GM21515 (cell line): Measurements from ENCODE around the gene HACD2.

Source experiments
- ATAC-seq: cut with Tn5 transposase; IDR thresholded peaks from one replicate; pipeline ENCODE4 v1.9.1; 2021; ENCODE audit not compliant: unreplicated experiment

The HACD2 gene

DNA sequence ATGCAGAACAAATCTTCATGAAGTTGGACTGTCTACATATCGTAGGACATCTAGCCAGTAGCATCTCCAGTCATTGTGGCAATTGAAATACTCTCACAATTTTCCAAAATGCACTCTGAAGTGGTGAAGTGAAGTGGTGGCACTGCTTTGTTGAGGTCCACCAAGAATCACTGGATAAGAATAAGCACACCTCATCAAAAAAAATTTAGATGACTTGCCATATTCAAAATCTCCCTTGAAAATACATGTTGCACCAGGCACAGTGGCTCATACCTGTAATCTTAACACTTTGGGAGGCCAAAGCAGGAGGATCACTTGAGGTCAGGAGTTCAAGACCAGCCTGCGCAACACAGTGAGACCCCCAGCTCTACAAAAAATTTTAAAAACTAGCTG lies 12.9 kb downstream of the HACD2 start:
- no peak for ATAC-seq

DNA sequence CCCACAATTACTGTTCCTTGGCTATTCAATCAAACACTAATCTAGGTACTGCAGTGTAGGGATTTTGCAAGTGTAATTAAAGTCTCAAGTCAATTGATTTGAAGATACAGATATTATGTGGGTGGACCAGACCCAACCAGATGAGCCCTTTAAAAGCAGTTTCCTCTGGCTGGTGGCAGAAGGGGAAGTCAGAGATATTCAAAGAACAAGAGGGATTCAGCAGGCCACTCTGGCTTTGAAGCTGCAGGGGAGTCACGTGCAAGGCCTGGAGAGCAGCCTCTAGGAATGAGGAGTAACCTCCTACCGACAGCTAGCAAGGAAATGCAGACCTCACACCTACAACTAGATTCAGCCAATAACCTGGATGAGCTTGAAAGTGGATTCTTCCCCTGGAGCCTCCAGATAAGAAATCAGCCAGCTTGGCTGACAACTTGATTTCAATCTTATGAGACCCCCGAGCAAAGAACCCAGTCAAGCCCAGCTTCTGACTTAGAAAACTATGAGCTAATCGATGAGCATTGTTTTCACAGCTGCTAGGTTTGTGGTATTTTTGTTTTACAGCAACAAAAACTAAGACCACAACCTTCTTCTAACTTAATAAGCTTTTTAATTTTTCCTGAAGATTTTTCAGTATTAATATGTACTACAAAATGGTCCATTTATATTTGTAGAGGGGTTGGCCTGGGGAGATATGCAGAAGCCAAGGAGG lies 13.4 kb downstream of the HACD2 start:
- no peak for ATAC-seq

DNA sequence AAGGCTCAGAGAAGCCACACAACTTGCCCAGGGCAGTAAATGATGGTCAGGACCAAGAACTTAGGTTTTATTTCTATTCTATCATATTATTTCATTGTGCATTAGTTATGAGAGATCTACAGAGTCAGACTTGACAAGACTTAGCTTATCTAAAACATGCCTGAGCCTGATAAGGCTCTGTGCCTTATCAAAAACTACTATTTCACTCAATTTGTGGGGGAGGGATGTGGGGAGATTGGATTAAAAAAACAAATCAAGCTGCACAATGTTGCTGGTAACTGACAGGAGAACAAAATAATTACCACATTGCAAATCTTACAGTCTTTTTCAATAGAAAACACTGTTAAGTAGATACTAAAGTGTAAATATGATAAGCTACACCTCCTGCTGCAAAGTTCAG lies 16.0 kb downstream of the HACD2 start:
- ATAC-seq: no peak

DNA sequence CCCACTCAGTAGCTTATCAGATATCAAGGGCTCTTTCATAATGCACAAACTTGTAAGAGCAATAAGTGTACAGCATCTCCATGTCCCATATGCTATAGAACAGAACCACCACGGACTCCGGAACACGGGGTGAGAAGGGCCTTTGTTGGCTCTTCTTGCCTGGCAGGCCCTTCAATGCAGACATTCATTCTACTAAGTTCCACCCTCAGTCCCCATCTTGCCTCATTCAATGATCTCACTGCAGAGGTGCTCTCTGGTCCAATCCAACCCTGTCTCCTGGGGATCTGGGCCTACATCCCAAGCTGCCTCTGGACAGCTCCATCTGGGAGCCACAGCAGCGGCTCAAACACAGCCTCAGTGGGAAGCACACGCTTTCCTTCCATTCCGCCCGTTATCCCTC lies 16.8 kb downstream of the HACD2 start:
- ATAC-seq: no peak

DNA sequence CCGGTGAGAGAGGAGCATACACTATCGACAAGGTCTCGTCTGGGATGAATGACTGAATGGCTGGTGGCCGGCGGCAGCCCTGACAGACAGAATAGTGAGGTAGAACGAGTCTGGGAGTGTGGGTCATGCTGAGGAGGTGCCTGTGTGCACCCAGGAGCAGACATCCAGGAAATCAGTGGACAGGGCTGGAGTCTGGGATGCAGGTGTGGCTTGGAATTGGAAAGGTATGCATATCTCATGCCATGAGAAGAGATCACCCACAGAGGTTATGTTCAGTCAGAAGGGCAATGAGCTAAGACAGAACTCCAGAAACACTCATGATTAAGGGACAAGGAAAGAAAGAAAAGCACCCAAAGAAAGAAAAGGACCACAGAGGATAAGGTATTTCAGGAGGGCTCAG lies 20.8 kb downstream of the HACD2 start:
- ATAC-seq: no peak

DNA sequence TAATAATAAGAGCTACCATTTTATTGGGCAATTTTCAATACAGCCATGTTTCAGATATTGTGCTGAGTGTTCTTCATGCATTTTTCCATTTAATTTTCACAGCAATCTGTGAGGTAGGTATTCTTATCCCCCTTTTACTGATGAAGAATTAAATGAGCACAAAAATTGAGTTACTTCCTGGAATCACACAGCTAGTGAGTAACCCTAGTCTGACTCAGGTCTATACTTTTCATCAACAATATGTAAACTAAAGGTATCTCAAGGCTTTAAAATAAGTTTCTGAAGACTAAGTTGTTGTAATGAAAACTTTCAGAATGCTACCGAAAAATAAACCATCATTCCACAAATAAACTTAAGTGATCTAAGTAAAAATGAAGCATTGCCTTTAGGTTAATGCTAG lies 22.3 kb downstream of the HACD2 start:
- no peak for ATAC-seq

DNA sequence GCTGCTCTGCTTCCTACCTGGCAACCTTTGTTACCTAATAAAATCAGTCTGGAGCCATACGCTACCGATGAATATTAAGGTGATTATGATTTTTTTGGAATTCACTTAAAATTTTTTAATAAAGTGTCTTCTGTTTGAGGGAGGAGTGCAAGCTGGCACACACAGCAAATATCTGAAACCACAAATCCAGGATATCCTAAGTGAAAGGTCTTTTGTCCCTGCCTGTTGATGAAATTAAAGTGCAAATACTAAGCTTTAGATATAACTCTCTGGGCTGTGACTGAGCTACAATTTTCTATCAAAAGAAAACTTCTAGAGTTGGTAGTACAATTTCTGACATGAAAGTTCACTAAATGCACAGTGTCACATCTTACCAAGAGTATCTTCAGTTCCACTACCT lies 23.7 kb downstream of the HACD2 start:
- no peak for ATAC-seq

DNA sequence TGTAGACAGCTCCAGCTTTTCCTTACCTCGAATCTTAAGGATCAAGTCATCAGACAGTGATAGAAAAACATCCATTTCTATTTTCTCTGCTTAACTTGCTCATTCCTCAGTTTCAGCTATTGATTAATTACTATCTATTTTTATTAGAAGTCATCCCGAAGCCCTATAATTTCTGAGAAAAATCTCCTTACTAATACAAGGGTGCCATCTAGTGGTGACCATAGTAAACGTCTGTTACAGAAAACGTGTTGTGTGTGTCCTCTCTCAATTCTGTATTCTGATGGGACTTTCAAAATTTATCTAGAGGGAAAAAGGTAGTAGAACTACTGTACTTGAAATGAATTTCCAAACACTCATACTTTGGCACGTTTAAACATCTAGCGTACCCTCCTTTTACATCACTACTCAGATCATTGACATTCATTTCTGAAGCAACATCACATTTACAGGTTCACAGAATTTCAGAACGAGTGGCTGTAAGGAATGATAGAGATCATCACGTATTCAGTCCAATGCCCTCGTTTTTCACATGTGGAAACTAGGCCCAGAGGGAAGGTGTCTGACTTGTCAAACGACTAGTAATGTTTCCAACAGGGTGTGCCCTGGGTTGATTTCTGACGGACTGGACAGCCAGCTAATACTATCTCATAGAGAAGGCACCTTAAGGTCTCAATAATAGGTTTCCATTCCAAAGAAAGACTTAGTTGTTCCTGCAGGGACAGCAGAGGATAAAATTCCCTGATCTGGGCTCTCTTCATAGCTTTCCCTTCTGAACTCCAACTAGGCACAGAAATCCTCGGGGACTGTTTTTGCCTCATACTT lies 25.6 kb downstream of the HACD2 start:
- ATAC-seq: no peak

DNA sequence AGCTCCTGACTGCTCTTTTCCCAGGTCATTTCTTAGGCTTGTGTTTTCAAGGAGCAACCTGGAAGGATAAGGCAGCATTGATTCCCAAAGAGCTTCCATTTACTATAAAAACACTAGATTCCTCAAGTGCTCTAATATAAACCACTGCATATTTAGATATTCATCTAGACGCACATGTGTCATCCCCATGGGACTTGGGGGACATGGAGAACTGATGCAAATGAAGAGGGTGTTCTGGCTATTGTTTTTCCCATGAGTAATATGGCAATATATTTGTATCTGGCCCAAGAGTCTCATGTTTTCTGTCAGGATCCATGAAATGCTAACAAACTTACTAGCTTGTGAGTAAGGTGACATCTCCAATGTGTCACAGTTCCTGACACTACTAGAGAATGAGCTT lies 31.3 kb downstream of the HACD2 start:
- no peak for ATAC-seq

DNA sequence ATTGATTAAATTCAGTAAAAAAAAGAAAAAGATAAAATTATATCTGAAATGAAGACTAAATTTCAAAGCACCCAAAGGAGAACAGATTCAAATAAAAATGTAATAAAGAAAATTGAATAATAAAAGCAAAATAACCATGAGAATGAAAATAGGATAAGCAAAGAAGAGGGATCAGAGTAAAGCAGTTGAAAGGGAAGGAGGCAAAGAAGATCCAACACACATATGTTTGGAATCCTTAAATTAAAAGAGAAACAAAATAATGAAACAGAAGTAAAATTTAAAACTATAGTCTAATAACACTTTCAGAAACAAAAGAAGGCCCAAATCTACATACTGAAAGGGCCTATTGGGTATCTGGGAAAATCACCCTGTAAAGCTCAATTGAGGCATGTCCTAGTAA lies 32.1 kb downstream of the HACD2 start:
- ATAC-seq: no peak

DNA sequence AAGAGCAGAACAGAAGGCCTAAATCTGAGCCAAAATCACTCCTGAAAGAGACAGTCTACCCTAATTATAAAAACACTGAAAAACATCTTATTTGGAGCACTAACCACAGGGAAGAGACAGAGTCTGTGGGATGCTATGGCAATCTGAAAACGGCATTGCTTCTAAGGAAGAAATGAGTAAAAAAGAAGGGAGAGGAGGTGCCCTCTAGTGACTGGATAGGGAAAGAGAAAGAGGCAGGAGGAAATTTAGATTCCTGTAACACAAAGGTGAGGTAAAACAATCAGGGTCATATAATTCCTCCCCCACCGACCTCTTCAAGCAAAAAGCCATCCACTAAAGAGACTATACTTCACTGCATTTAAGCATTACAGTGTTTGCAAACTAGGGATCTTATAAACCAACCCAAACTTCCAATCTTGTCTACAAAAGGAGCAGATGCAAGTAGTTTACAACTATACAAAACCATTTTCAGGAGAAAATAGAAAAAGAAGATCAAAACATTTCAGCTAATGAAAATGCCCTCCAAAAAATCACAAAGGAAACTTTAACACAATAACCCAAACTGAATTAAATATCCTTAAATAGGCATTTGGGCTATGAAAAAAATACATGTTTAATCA lies 32.6 kb downstream of the HACD2 start:
- ATAC-seq: no peak

DNA sequence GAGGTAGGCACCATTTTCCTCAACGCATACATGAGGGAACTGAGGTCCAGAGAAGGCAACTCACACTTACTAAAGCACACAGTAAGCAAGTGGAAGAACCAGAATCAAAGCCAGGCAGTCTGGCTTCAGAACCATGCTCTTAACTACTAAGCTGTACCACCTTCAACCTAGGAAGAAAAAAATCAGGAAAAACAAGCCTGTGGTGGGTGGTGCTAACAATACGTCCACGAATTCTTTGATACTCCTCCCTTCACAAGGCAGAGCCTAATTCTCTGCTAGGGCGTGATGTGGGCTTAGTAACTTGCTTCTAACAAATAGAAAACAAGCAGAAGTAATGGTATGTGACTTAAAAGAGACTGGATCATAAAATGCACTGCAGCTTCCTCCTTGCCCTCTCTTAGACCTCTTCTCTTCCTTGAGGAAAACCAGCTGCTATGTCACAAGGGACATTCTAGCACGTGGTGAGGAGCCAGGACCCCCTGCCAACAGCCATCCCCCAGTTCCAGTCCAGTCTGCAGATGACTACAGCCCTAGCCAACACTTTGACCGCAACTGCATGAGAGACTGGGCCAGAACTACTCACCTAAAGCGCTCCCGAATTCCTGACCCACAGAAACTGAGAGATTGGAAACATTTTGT lies 36.9 kb downstream of the HACD2 start:
- ATAC-seq: no peak

DNA sequence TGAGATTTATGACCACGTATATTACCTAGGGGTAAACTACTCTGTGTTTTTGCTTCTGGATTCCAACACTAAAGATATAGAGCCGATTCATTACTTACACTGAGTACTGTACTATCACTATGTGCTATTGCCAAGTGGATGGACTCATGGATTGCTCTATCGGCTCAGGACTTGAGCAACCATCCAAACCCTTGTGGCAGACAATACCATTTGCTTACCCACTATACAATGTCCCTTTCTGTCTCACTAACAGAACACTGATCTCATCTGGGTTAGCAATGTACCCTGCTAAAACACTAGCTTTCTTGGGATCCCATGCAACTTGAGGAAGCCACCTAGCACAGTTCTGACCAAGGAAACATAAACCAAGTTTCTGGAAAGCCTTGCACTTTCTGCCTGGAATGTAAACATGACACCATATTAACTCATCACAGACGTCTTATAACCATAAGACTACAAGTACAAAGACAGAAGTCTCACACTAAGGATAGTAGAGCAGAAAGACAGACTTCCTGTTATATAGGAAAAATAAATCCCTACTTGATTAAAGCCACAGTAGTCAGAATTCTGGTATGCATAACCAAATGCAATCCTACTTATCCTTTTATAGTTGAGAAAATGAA lies 38.6 kb downstream of the HACD2 start:
- no peak for ATAC-seq

DNA sequence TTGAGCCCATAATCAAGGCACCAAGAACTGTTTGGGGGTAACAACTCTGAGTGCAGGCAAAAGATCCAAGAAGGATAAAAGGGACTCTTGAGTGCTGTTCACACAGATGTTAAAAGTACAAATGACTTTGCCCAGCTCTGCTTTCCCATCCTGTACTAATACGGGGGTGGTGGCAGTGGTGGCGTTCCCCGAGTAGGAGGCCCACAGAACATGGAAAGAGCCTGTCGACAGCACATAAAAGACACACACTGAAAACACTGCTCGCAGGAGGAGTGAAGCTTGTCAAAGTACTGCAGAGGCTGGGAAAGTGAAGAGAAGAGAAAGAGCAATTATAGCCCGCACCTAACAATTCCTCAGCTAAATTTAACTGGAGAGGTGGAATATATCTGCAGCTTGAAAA lies 40.9 kb downstream of the HACD2 start:
- no peak for ATAC-seq

DNA sequence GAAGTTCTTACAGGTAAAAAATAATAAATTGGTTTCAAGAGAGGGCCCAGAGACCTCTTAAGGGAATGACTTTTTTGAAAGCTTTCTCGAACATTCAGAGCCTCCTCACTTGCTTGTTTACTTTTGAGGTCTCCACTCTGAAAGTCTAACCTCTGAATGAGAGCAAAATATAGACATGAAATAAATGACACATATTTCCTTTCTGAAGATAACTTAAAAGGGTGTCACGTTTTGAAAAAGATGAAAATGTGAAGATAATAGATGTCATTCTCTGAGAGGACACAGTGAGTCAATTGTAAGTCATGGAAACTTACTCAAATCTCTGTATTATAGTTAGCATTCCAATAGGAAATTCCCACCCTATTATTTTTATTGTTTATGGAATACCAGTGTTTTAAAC lies 44.6 kb downstream of the HACD2 start:
- ATAC-seq: no peak

DNA sequence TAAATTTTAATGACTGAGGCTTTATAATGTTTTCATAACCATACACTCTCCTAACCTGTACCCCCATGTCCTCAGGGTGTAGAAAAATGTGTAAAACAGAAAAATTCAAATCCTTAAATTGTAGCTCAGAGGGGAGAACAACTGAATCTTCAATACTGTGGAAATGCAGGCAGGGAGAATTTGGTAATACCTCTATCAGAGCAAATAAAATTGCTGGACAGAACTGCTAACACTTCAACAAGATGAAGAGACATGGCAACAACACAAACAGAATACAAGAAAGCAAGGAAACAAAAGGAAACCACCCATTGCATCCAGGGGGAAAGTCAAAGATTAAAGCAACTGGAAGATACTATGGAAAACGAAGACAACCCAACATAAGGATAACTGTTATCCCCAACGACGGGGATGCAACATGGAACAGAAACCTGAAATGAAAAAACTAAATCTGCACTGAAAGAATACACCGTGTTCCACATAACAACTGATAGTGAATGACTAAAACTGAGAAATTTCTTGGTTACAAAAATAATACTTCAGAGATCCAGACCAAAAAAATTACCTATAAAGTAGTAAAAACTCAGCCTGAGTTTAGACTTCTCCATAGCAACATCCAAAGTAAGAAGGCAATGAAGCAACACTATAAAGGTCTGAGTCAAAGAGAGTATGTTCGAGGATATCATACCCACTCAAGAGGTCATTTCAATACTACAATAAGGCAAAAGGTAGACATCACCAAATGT lies 48.5 kb downstream of the HACD2 start:
- ATAC-seq: peak; percentile 54

DNA sequence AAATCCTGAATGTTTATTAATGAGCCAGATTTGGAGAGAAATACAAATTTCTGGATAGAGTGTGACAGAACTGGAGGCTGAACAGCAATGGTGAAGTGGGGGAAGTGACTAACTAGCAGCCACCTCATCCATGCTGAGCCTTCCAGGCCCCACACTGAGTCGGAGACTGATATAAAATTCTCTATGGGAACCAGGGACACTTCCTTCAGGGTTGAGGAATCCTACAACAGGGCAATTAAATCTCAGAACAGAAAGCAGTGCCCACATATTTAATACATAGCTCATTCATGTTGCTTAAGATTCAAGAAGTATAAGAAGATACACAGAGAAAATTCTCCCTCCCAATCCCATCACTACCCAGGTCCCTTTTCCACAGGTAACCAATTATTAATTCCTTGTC lies 49.3 kb downstream of the HACD2 start:
- ATAC-seq: no peak

DNA sequence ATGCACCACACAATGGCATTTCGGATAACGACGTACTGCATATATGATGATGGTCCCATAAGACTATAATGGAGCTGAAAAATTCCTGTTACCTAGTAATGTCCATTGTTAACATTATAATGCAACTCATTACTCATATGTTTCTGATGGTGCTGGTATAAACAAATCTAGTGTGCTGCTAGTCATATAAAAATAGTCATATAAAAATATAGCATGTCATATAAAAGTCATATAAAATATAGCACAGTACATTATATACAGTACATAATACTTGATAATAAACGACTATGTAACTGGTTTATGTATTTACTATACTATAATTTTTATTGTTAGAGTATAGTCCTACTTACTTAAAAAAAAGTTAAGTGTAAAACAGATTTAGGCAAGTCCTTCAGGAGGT lies 50.6 kb downstream of the HACD2 start:
- no peak for ATAC-seq

DNA sequence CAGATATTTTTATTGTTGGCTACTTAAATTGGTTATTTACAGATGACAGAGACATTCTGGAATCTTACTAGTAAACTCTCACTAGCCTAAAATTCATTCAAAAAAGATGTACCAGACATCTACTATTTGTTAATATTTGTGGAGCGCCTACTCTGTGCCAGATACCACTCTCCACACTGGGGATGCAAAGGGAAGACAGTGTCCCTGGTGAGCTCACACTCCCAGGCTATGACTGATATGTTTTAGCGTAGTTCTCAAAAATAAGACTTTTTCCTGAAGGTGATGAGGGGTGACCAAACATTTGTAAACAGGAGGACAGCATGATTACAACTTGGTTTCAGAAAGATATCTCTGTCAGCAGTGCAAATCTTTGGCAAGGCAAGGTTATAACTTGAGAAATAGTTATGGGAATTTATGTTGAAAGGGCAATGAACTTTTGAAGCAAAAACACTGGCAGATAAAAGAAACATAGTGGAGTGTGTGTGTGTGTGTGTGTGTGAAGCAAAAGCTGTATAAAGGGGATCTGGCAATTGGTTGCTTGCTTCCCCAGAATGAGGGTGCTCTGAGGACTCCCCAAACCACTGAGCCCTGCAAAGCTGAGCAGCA lies 51.2 kb downstream of the HACD2 start:
- no peak for ATAC-seq

DNA sequence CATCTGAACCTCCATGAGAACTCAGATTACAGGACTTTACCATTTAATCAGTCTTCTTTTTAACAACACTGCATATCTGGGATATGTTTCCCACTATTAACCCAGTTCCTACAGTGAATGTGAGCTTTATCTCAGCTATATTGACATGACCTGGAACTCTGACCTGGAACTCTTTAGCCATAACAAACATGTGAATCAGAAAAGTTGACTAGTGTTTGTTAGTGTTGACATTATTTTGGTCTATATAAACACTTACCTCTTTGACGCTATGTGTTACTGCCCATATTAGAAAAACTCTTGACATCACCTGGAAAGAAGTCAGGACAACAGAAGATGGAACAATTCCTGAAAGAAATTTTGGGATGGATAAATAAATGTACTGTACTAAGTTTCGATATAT lies 56.7 kb downstream of the HACD2 start:
- no peak for ATAC-seq
